NB4 (cell line): ENCODE measurements around the gene SLC2A14.
"Not testable (repeated sequence)": the region's sequence is repeated elsewhere in the genome, so short reads cannot be mapped to it uniquely, and the experiment has no call there.

ENCODE experiments used
- DNase-seq: peaks from one replicate; pipeline ENCODE4 v3.0.0; 2010; ENCODE audit warnings: low read depth
- H3K4me3 ChIP-seq: one replicate; pipeline ENCODE4 v1.5.1; 2011; ENCODE audit warnings: mild to moderate bottlenecking, low read depth, low read length, moderate library complexity
- CTCF ChIP-seq: IDR thresholded peaks from one replicate; pipeline ENCODE4 v1.5.1; 2012; ENCODE audit warnings: low read depth, low read length
- MAX ChIP-seq: IDR thresholded peaks from 2 replicates; pipeline ENCODE4 v1.6.1; 2011; ENCODE audit warnings: low read depth, low read length
- MYC ChIP-seq: IDR thresholded peaks from 2 replicates; pipeline ENCODE4 v1.6.1; 2011; ENCODE audit warnings: low read depth, low read length
- POLR2A ChIP-seq: IDR thresholded peaks from 2 replicates; pipeline ENCODE4 v1.6.1; 2011; ENCODE audit warnings: mild to moderate bottlenecking; ENCODE audit not compliant: insufficient read length; ENCODE audit errors: extremely low read depth

SLC2A14 gene

GRCh38 chr12:7832059-7832696 lies 40.5 kb downstream of the SLC2A14 start:
- peak; percentile 76 for DNase-seq

GRCh38 chr12:7829737-7830136 lies 43.0 kb downstream of the SLC2A14 start:
- not testable (repeated sequence) for DNase-seq, H3K4me3 ChIP-seq

More at GRCh38 chr12:7832059-7832696, 40.5 kb downstream of the SLC2A14 start:
- H3K4me3 ChIP-seq: no peak overlapping the region
- TF ChIP-seq POLR2A (no peak), CTCF (peak; percentile 42)

- not testable (repeated sequence) for DNase-seq, H3K4me3 ChIP-seq
These were observed 47.0 kb downstream of the SLC2A14 start for GRCh38 chr12:7825754-7826153.

GRCh38 chr12:7806863-7807487 lies 65.7 kb downstream of the SLC2A14 start:
- peak; percentile 76 for DNase-seq
- H3K4me3 ChIP-seq: no peak overlapping the region
- TF ChIP-seq MYC (no peak), CTCF (peak; percentile 95), POLR2A (no peak)

- H3K4me3 ChIP-seq, DNase-seq: not testable (repeated sequence)
These were observed 66.4 kb downstream of the SLC2A14 start for GRCh38 chr12:7806319-7806718.

GRCh38 chr12:7801460-7801859 lies 71.3 kb downstream of the SLC2A14 start:
- no peak for TF ChIP-seq MAX
- TF ChIP-seq MYC: no peak
- no peak for TF ChIP-seq POLR2A
- TF ChIP-seq CTCF: no peak
- H3K4me3 ChIP-seq: no peak overlapping the region
- no peak for DNase-seq

- H3K4me3 ChIP-seq, DNase-seq: not testable (repeated sequence)
These were observed 73.9 kb downstream of the SLC2A14 start for GRCh38 chr12:7798750-7799308.

GRCh38 chr12:7797698-7798398 lies 74.9 kb downstream of the SLC2A14 start:
- H3K4me3 ChIP-seq: no peak overlapping the region
- no peak for DNase-seq
- no peak for TF ChIP-seq MAX
- TF ChIP-seq MYC: no peak
- TF ChIP-seq POLR2A: no peak
- no peak for TF ChIP-seq CTCF

GRCh38 chr12:7797269-7797668 lies 75.4 kb downstream of the SLC2A14 start:
- H3K4me3 ChIP-seq, DNase-seq: not testable (repeated sequence)
